CD4-positive, alpha-beta T cell (primary cell): ENCODE measurements around the gene CWC27. TPM values are rescaled to one million over a fixed set of nuclear protein-coding genes. Genes with fewer than 3 reads are reported as not detected.

ENCODE experiments used
- ATAC-seq: fragments of 200-7000 bp; cut with Tn5 transposase; one replicate; pipeline ENCODE4 v1.10.0; 2022; ENCODE audit warnings: mild to moderate bottlenecking; ENCODE audit not compliant: poor library complexity
- CTCF ChIA-PET: fragments of 350-600 bp; sonication (Branson Sonifier 250); formaldehyde crosslinking; loops from one replicate; lab custom pipeline; 2021; ENCODE audit warnings: antibody characterized with exemption, inconsistent platforms; lab: Charles Lee
- POLR2A ChIA-PET: fragments of 350-600 bp; sonication (Branson Sonifier 250); formaldehyde crosslinking; loops from one replicate; lab custom pipeline; 2021; ENCODE audit warnings: antibody characterized with exemption, inconsistent platforms; lab: Charles Lee
- DNase-seq, 14 experiments: peaks; one replicate each; pipeline ENCODE4 v3.0.0-alpha.2; 2013 to 2020; ENCODE audit warnings: mixed read lengths in 2 of 14
- H3K27ac ChIP-seq, 2 donors: one replicate each; pipeline versions ENCODE4 v1.5.1 to v1.7.0; 2013; ENCODE audit warnings: low read length in 2 of 2, low read depth in 1 of 2, mild to moderate bottlenecking in 1 of 2
- H3K27me3 ChIP-seq, 2 experiments: 1 replicate in 1 of 2; 2 replicates in 1 of 2; pipeline versions ENCODE4 v1.6.1 to v1.7.0; 2013; ENCODE audit warnings: low read length in 2 of 2, control low read depth in 1 of 2, mild to moderate bottlenecking in 1 of 2, moderate library complexity in 1 of 2; ENCODE audit not compliant: insufficient read depth in 2 of 2, control insufficient read depth in 1 of 2
- H3K36me3 ChIP-seq: one replicate; pipeline ENCODE4 v1.6.1; 2013; ENCODE audit warnings: low read length, control low read depth; ENCODE audit not compliant: insufficient read depth
- H3K4me1 ChIP-seq: one replicate; pipeline ENCODE4 v1.6.1; 2013; ENCODE audit warnings: low read length, control low read depth; ENCODE audit not compliant: insufficient read depth
- H3K4me3 ChIP-seq: one replicate; pipeline ENCODE4 v1.5.1; 2013; ENCODE audit warnings: mild to moderate bottlenecking, low read length, moderate library complexity
- H3K9me3 ChIP-seq, 2 experiments: 1 replicate in 1 of 2; 2 replicates in 1 of 2; pipeline versions ENCODE4 v1.6.1 to v1.7.0; 2013; ENCODE audit warnings: low read length in 2 of 2, mild to moderate bottlenecking in 2 of 2, control low read depth in 1 of 2, moderate library complexity in 1 of 2; ENCODE audit not compliant: control insufficient read depth in 1 of 2, insufficient read depth in 1 of 2
- H3K27ac Mint-ChIP-seq: one replicate; pipeline ENCODE4 v1.8.0; 2020; ENCODE audit warnings: mixed read lengths
- H3K27me3 Mint-ChIP-seq: one replicate; pipeline ENCODE4 v1.8.0; 2021; ENCODE audit warnings: mixed read lengths
- H3K36me3 Mint-ChIP-seq: one replicate; pipeline ENCODE4 v1.8.0; 2021; ENCODE audit warnings: low read depth, mixed read lengths
- H3K4me1 Mint-ChIP-seq: one replicate; pipeline ENCODE4 v1.8.0; 2021; ENCODE audit warnings: low read depth, mixed read lengths
- H3K4me3 Mint-ChIP-seq: one replicate; pipeline ENCODE4 v1.8.0; 2020; ENCODE audit warnings: mild to moderate bottlenecking, mixed read lengths
- H3K9me3 Mint-ChIP-seq: one replicate; pipeline ENCODE4 v1.8.0; 2020; ENCODE audit warnings: mixed read lengths
- CTCF ChIP-seq: fragments of 200-600 bp; IDR thresholded peaks from one replicate; pipeline ENCODE4 v1.8.0; 2022; ENCODE audit warnings: antibody characterized with exemption, mild to moderate bottlenecking
- intact Hi-C, 2 experiments: fragments of 100-400 bp; cut with DNase I in 1 of 2; cut with micrococcal nuclease in 1 of 2; formaldehyde crosslinking; loops; one replicate each; pipeline versions ENCODE4 v1.15.1 to v1.9.0; 2023 to 2025; cut with DNase I, micrococcal nuclease
- total RNA-seq, 174 experiments: library from RNA in 2 of 174; stranded (reverse) in 2 of 174; gene quantifications; one replicate each; pipeline ENCODE4 v1.2.3 and lab custom pipeline; 2021 to 2026

The CWC27 gene
- total RNA-seq, 2 experiments from 2014 or later: 14.2 to 14.5 TPM

GRCh38 chr5:64769855-64770254 lies 1.1 kb downstream of the CWC27 start:
- Mint-ChIP-seq H3K27ac (peak overlapping the region; percentile 89), H3K4me1 (peaks cover 76% of the 10 kb centered on the region), H3K27me3 (no peaks in the 10 kb centered on the region), H3K4me3 (peak overlapping the region; percentile 96), H3K36me3 (peaks cover 20% of the 10 kb centered on the region), H3K9me3 (no peaks in the 10 kb centered on the region)
- ATAC-seq (no peak), DNase-seq (no peak)
- Histone ChIP-seq H3K27ac (no peak overlapping the region), H3K36me3 (peaks cover 2% of the 10 kb centered on the region), H3K27me3 (no peaks in the 10 kb centered on the region), H3K4me3 (peak overlapping the region; percentile 72), H3K4me1 (peaks cover 27% of the 10 kb centered on the region), H3K9me3 (no peaks in the 10 kb centered on the region)
- TF ChIP-seq CTCF: no peak
- intact Hi-C loops: no loop called here
- CTCF ChIA-PET: no interaction called here
- POLR2A ChIA-PET: interaction anchor here (2.4 to 3.3 kb wide), 2 partner anchors 712 to 792 kb away, joined by 9 to 29 read pairs; partner anchors contain the start of genes ADAMTS6, CENPK and PPWD1

DNA sequence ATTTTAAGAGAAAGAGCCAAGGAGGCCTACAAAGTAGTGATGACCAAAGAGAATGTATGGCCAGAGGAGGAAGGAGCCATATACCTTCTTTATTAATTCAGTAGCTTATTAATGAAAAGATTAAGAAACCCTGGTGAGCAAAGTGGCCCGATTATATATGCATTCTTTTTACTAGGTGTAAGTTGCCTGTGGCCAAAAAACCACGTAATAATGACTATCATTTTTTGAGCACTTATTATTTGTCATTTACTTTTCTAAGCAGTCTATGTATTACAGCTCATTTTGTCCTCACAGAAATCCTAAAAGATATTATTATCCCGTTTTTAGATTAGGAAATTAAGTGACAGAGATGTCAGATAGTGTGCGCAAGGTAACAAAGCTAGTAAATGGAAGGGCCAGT lies 3.0 kb downstream of the CWC27 start:
- Histone ChIP-seq H3K27ac (no peak overlapping the region), H3K4me1 (peaks cover 18% of the 10 kb centered on the region), H3K36me3 (peaks cover 13% of the 10 kb centered on the region), H3K9me3 (no peaks in the 10 kb centered on the region), H3K4me3 (no peak overlapping the region), H3K27me3 (no peaks in the 10 kb centered on the region)
- POLR2A ChIA-PET: no interaction called here
- Mint-ChIP-seq H3K27me3 (no peaks in the 10 kb centered on the region), H3K27ac (no peak overlapping the region), H3K4me3 (peak overlapping the region; percentile 25), H3K9me3 (no peaks in the 10 kb centered on the region), H3K36me3 (peaks cover 28% of the 10 kb centered on the region), H3K4me1 (peaks cover 58% of the 10 kb centered on the region)
- intact Hi-C loops: no loop called here
- ATAC-seq (no peak), DNase-seq (no peak)
- no peak for TF ChIP-seq CTCF
- CTCF ChIA-PET: no interaction called here

DNA sequence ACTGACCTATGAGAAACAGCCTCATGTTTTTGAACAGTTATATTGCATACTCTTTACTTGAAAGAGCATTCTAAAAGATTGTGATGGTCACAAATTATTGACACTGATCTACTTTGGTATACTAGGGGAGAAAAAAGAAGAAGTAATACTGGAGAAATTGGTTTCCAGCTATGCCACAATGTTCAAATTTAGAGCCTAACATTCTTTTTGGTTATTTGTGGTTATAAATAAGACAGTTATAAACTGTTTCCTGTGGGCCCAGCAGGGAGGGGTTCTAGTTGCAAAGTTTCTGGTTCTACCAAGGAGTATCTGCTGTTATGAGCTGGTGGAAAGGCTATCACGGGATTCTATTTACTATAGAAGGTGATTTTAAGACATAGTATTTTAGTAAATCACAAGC lies 4.8 kb downstream of the CWC27 start:
- H3K4me1 Mint-ChIP-seq: peaks cover 48% of the 10 kb centered on the region

More for the DNA sequence above, 4.8 kb downstream of the CWC27 start:
- H3K36me3 Mint-ChIP-seq: peaks cover 26% of the 10 kb centered on the region
- no peak overlapping the region for H3K27ac Mint-ChIP-seq
- TF ChIP-seq CTCF: no peak
- intact Hi-C loops: no loop called here
- ATAC-seq (no peak), DNase-seq (no peak)
- H3K27me3 Mint-ChIP-seq: no peaks in the 10 kb centered on the region
- no peaks in the 10 kb centered on the region for H3K9me3 Mint-ChIP-seq
- H3K9me3 ChIP-seq: no peaks in the 10 kb centered on the region
- CTCF ChIA-PET: no interaction called here
- H3K27ac ChIP-seq: no peak overlapping the region
- H3K4me3 Mint-ChIP-seq: no peak overlapping the region
- peaks cover 13% of the 10 kb centered on the region for H3K36me3 ChIP-seq
- H3K27me3 ChIP-seq: no peaks in the 10 kb centered on the region
- no peak overlapping the region for H3K4me3 ChIP-seq
- POLR2A ChIA-PET: no interaction called here
- peaks cover 5% of the 10 kb centered on the region for H3K4me1 ChIP-seq
